IMR-90 (cell line): Measurements from ENCODE around the gene CDC5L. TPM values are rescaled to one million over a fixed set of nuclear protein-coding genes. Genes with fewer than 3 reads are reported as not detected.

Experiments used
- ATAC-seq: fragments of 200-7000 bp; cut with Tn5 transposase; 2 replicates; pipeline ENCODE4 v1.9.1; 2020; ENCODE audit warnings: low read depth, mild to moderate bottlenecking, moderate library complexity
- BruUV-seq: library from RNA; stranded (reverse); fragments of 400-500 nt; replicated peaks from 2 replicates; lab custom pipeline; 2021; lab: Mats Ljungman, UMichigan
- CTCF ChIA-PET: fragments of 300-600 bp; formaldehyde crosslinking; extraction: SDS; loops from one replicate; lab custom pipeline; 2021; ENCODE audit warnings: antibody characterized with exemption; lab: Yijun Ruan, JAX
- POLR2A ChIA-PET: fragments of 300-600 bp; sonication (Branson Sonifier 250); formaldehyde crosslinking; loops from one replicate; lab custom pipeline; 2022; ENCODE audit warnings: antibody characterized with exemption; ENCODE audit not compliant: unreplicated experiment; lab: Charles Lee
- DNase-seq: peaks from one replicate; pipeline ENCODE4 v3.0.0; 2013
- H2AFZ ChIP-seq: replicated peaks from 2 replicates; pipeline ENCODE3; 2013; ENCODE audit warnings: low read length, mild to moderate bottlenecking; ENCODE audit not compliant: poor library complexity
- H2AK5ac ChIP-seq: 2 replicates; pipeline ENCODE4 v1.6.1; 2013; ENCODE audit warnings: low read depth, low read length, inconsistent platforms
- H2AK9ac ChIP-seq: replicated peaks from 2 replicates; pipeline ENCODE3; 2013; ENCODE audit warnings: mild to moderate bottlenecking, low read depth, low read length, moderate library complexity; ENCODE audit not compliant: poor library complexity
- H2BK120ac ChIP-seq: 2 replicates; pipeline ENCODE4 v1.6.1; 2013; ENCODE audit warnings: low read depth, low read length, inconsistent platforms
- H2BK15ac ChIP-seq: 3 replicates; pipeline ENCODE4 v1.6.1; 2013; ENCODE audit warnings: low read depth, low read length, inconsistent platforms
- H2BK20ac ChIP-seq: 2 replicates; pipeline ENCODE4 v1.6.1; 2013; ENCODE audit warnings: low read depth, mild to moderate bottlenecking, inconsistent platforms, low read length, moderate library complexity
- H2BK5ac ChIP-seq: 2 replicates; pipeline ENCODE4 v1.6.1; 2013; ENCODE audit warnings: mild to moderate bottlenecking, low read depth, low read length, inconsistent platforms; ENCODE audit not compliant: poor library complexity, severe bottlenecking
- H3K14ac ChIP-seq: replicated peaks from 2 replicates; pipeline ENCODE4 v1.6.1; 2013; ENCODE audit warnings: low read depth, low read length, inconsistent platforms
- H3K18ac ChIP-seq: 2 replicates; pipeline ENCODE4 v1.6.1; 2013; ENCODE audit warnings: low read depth, low read length, control low read depth
- H3K23ac ChIP-seq: 2 replicates; pipeline ENCODE4 v1.6.1; 2013; ENCODE audit warnings: low read depth, low read length, inconsistent platforms
- H3K27ac ChIP-seq: 2 replicates; pipeline ENCODE4 v1.5.1; 2013; ENCODE audit warnings: mild to moderate bottlenecking, control low read depth, low read length; ENCODE audit not compliant: insufficient read depth
- H3K27me3 ChIP-seq: 2 replicates; pipeline ENCODE4 v1.6.1; 2013; ENCODE audit warnings: low read length; ENCODE audit not compliant: control insufficient read depth, insufficient read depth
- H3K36me3 ChIP-seq: 2 replicates; pipeline ENCODE4 v1.6.1; 2013; ENCODE audit warnings: low read length, mixed read lengths; ENCODE audit not compliant: control insufficient read depth, insufficient read depth
- H3K4ac ChIP-seq: 2 replicates; pipeline ENCODE4 v1.6.1; 2013; ENCODE audit warnings: low read depth, low read length, inconsistent platforms
- H3K4me1 ChIP-seq: 2 replicates; pipeline ENCODE4 v1.6.1; 2013; ENCODE audit warnings: low read length, mixed read lengths; ENCODE audit not compliant: control insufficient read depth, insufficient read depth
- H3K4me2 ChIP-seq: 2 replicates; pipeline ENCODE4 v1.6.1; 2013; ENCODE audit warnings: low read depth, mild to moderate bottlenecking, control low read depth, low read length, moderate library complexity
- H3K4me3 ChIP-seq: 2 replicates; pipeline ENCODE4 v1.5.1; 2013; ENCODE audit warnings: low read depth, mild to moderate bottlenecking, control low read depth, low read length, moderate library complexity; ENCODE audit not compliant: insufficient read depth
- H3K56ac ChIP-seq: 2 replicates; pipeline ENCODE4 v1.6.1; 2013; ENCODE audit warnings: low read length, inconsistent platforms; ENCODE audit not compliant: insufficient read depth; ENCODE audit errors: extremely low read depth
- H3K79me1 ChIP-seq, 2 experiments: 2 replicates each; pipeline ENCODE4 v1.6.1; 2013; ENCODE audit warnings: low read length in 2 of 2, inconsistent platforms in 1 of 2, low read depth in 1 of 2
- H3K9ac ChIP-seq: 2 replicates; pipeline ENCODE4 v1.6.1; 2013; ENCODE audit warnings: low read depth, low read length, control low read depth
- H3K9me1 ChIP-seq: 2 replicates; pipeline ENCODE4 v1.6.1; 2013; ENCODE audit warnings: low read length, inconsistent platforms; ENCODE audit not compliant: insufficient read depth
- H3K9me3 ChIP-seq: 2 replicates; pipeline ENCODE4 v1.6.1; 2013; ENCODE audit warnings: low read length; ENCODE audit not compliant: control insufficient read depth, insufficient read depth
- H4K20me1 ChIP-seq: 2 replicates; pipeline ENCODE4 v1.6.1; 2013; ENCODE audit warnings: low read length, inconsistent platforms; ENCODE audit not compliant: insufficient read depth
- H4K5ac ChIP-seq: 2 replicates; pipeline ENCODE4 v1.6.1; 2013; ENCODE audit warnings: mild to moderate bottlenecking, low read depth, low read length, control low read depth
- H4K8ac ChIP-seq, 2 experiments: 2 replicates each; pipeline ENCODE4 v1.6.1; 2013; ENCODE audit warnings: low read depth in 2 of 2, low read length in 2 of 2, control low read depth in 1 of 2, inconsistent platforms in 1 of 2
- H4K91ac ChIP-seq: 2 replicates; pipeline ENCODE4 v1.6.1; 2013; ENCODE audit warnings: low read depth, low read length, inconsistent platforms; ENCODE audit not compliant: insufficient read depth
- CEBPB ChIP-seq: IDR thresholded peaks from 2 replicates; pipeline ENCODE4 v1.6.1; 2012; ENCODE audit warnings: low read depth, low read length, improper control_type of control experiment
- FOS ChIP-seq: fragments of 150-350 bp; IDR thresholded peaks from 2 replicates; pipeline ENCODE4 v1.6.1; 2016; ENCODE audit warnings: low read depth, low read length
- MAFK ChIP-seq: IDR thresholded peaks from 2 replicates; pipeline ENCODE4 v1.6.1; 2012; ENCODE audit warnings: low read depth, low read length, improper control_type of control experiment
- MAZ ChIP-seq: IDR thresholded peaks from 2 replicates; pipeline ENCODE4 v1.6.1; 2012; ENCODE audit warnings: low read depth, mild to moderate bottlenecking, low read length, improper control_type of control experiment, moderate library complexity, borderline replicate concordance
- MXI1 ChIP-seq: IDR thresholded peaks from 2 replicates; pipeline ENCODE4 v1.6.1; 2012; ENCODE audit warnings: low read depth, mild to moderate bottlenecking, low read length, moderate library complexity, borderline replicate concordance
- RAD21 ChIP-seq: IDR thresholded peaks from 2 replicates; pipeline ENCODE4 v1.6.1; 2012; ENCODE audit warnings: low read length, improper control_type of control experiment
- RFX5 ChIP-seq: IDR thresholded peaks from 2 replicates; pipeline ENCODE4 v1.8.0; 2012; ENCODE audit warnings: low read depth, mild to moderate bottlenecking, low read length, moderate library complexity
- WGBS, 2 experiments: methylation state at CpG; one replicate each; pipeline versions ENCODE4 v1.1.5 to v1.1.7; 2013; ENCODE audit warnings: missing lambda C conversion rate in 2 of 2; ENCODE audit not compliant: insufficient read length in 1 of 2; ENCODE audit errors: extremely low coverage in 2 of 2; 5-methylcytosine and 5-hydroxymethylcytosine counted together
- dilution Hi-C: fragments of 300-500 bp; cut with HindIII; formaldehyde crosslinking; loops from one replicate; pipeline ENCODE4 v1.14.3; 2018; ENCODE audit warnings: low sequenced_read_pairs; ENCODE audit not compliant: unreplicated experiment
- in situ Hi-C: fragments of 300-500 bp; cut with MboI; formaldehyde crosslinking; loops from 3 replicates; pipeline ENCODE4 v1.14.3; 2019; ENCODE audit warnings: low sequenced_read_pairs, inconsistent platforms, mixed read lengths
- intact Hi-C: fragments of 100-400 bp; cut with micrococcal nuclease; formaldehyde crosslinking; loops from 2 replicates; pipeline ENCODE4 v1.10.0; 2022
- polyA plus RNA-seq, 3 experiments: library from polyadenylated mRNA; depleted of rRNA; stranded (reverse); fragments of >200 nt; gene quantifications; 2 replicates each; pipeline ENCODE4 v1.2.3, GENCODE V29; 2012; ENCODE audit warnings: low replicate concordance in 1 of 3
- total RNA-seq: library from RNA; depleted of rRNA; stranded (reverse); fragments of >200 nt; gene quantifications from 2 replicates; pipeline ENCODE4 v1.2.3, GENCODE V29; 2012
- TF ChIP-seq, protein P1 (sequence below): fragments of 150-350 bp; IDR thresholded peaks from 2 replicates; pipeline ENCODE4 v1.6.1; 2016; ENCODE audit warnings: low read depth, mild to moderate bottlenecking, low read length, moderate library complexity, borderline replicate concordance

Gene CDC5L
- total and polyA plus RNA-seq, 2 of the 4 experiments (the other 2 are of a cell fraction), result 9.9 to 17.7 TPM

DNA sequence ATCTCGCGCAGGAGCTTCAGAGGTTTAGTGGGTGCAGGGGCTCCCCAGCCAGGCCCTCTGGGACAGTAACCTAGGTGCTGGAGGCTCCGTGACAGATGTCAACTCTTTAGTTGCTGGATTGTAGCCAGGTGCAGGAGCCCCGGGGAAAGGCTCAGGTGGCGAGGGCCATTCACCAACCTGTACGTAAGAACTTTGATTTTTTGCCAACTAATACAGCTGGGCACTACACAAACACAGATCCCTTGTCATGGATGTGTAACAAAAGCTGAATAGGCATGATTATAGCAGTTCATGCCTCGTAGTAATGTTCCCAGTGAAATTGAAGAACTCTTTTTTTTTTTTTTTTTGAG is 82.6 kb downstream of the CDC5L start:
- in situ Hi-C loops, result loop anchor here (10.0 kb wide), 1 partner anchor 175 kb away; no protein-coding TSS in a partner anchor
- no peak overlapping the region for H4K5ac ChIP-seq
- ChIA-PET CTCF (interaction anchor here (1.0 kb wide), 1 partner anchor 12 kb away, joined by 4 read pairs; no protein-coding TSS in a partner anchor), POLR2A (no interaction called here)
- H2AK5ac ChIP-seq, result no peak overlapping the region
- no peaks in the 10 kb centered on the region for H3K79me1 ChIP-seq
- no peak overlapping the region for H2AK9ac ChIP-seq
- dilution Hi-C loops, result no loop called here
- 35% methylated on average over 2 of the region's 7 CpGs; no CpG with 5 or more reads in 1 of the 2 experiments for WGBS, 2 experiments
- H3K14ac ChIP-seq, result no peak overlapping the region
- H3K36me3 ChIP-seq, result no peaks in the 10 kb centered on the region
- no peak for TF ChIP-seq CEBPB
- no peak for TF ChIP-seq MAZ
- TF ChIP-seq RAD21, result no peak
- TF ChIP-seq RFX5, result no peak
- TF ChIP-seq, protein P1, sequence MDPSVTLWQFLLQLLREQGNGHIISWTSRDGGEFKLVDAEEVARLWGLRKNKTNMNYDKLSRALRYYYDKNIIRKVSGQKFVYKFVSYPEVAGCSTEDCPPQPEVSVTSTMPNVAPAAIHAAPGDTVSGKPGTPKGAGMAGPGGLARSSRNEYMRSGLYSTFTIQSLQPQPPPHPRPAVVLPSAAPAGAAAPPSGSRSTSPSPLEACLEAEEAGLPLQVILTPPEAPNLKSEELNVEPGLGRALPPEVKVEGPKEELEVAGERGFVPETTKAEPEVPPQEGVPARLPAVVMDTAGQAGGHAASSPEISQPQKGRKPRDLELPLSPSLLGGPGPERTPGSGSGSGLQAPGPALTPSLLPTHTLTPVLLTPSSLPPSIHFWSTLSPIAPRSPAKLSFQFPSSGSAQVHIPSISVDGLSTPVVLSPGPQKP, result no peak
- TF ChIP-seq MXI1, result no peak
- TF ChIP-seq FOS, result no peak
- no peak for TF ChIP-seq MAFK
- DNase-seq, result no peak
- no peak overlapping the region for H2BK120ac ChIP-seq
- H4K8ac ChIP-seq, result no peak overlapping the region
- no peak overlapping the region for H2BK5ac ChIP-seq
- no peak overlapping the region for H3K4me3 ChIP-seq
- no peak overlapping the region for H3K23ac ChIP-seq
- H2AFZ ChIP-seq, result no peak overlapping the region
- no peaks in the 10 kb centered on the region for H4K20me1 ChIP-seq
- no peak overlapping the region for H3K4me2 ChIP-seq
- peaks cover 2% of the 10 kb centered on the region for H3K27me3 ChIP-seq
- H2BK15ac ChIP-seq, result no peak overlapping the region
- H3K56ac ChIP-seq, result no peak overlapping the region
- intact Hi-C loops, result no loop called here
- no peak overlapping the region for H3K27ac ChIP-seq
- H3K4me1 ChIP-seq, result no peaks in the 10 kb centered on the region
- BruUV-seq, result no TSS peak
- H3K9me1 ChIP-seq, result no peaks in the 10 kb centered on the region
- H3K18ac ChIP-seq, result no peak overlapping the region
- H3K9ac ChIP-seq, result no peak overlapping the region
- no peak overlapping the region for H4K91ac ChIP-seq
- no peak for ATAC-seq
- H2BK20ac ChIP-seq, result no peak overlapping the region
- no peaks in the 10 kb centered on the region for H3K9me3 ChIP-seq
- H3K4ac ChIP-seq, result no peak overlapping the region
